Fibroblast of pulmonary artery (primary cell): ENCODE measurements around the gene ABO.
"Not testable (repeated sequence)": the region's sequence is repeated elsewhere in the genome, so short reads cannot be mapped to it uniquely, and the experiment has no call there.

Experiments
- DNase-seq: peaks from one replicate; pipeline ENCODE4 v3.0.0-alpha.2; 2010; ENCODE audit warnings: low read depth
- H3K4me3 ChIP-seq: replicated peaks from 2 replicates; pipeline ENCODE4 v1.5.1; 2011; ENCODE audit warnings: low read depth, mild to moderate bottlenecking, control low read depth, low read length, moderate library complexity
- TF ChIP-seq, protein P1 (sequence below): IDR thresholded peaks from 2 replicates; pipeline ENCODE4 v1.5.1; 2011; ENCODE audit warnings: mild to moderate bottlenecking, control low read depth, low read length, inconsistent platforms; ENCODE audit errors: missing control alignments

The ABO gene

DNA sequence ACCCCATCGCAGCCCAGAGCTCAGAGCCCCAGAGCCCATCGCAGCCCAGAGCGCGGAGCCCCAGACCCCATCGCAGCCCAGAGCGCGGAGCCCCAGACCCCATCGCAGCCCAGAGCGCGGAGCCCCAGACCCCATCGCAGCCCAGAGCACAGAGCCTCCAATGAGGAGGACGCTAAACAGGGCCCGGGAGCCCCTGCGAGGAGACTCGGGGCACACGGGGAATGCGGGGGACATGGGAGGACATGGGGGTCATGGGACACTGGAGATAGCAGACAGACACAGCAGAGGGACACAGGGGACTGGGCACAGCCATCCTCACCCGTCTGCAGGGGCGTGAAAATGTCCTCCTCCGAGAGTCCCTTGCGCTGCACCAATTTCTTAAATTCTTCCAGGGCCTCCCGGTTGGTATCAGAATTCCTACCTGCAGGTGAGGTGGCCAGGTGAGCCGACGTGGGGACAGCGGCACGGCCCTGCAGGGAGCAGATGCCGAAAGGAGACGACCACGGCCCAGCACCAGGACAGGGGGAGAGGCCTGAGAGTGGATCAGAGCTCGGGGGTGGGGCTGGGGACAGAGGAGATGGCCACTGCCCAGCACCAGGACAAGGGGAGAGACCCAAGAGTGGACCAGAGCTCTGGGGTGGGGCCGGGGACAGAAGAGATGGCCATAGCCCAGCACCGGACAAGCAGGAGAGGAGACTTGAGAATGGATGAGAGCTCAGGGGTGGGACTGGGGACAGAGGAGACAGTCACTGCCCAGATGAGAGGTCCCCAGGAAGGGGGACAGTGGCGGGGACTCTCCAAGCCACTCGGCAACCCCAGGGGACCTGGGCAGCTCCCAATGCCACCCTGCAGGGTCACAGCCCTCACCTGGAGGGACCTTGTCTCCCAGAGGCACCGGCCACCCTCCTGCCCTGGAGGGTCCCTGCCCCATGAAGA lies 68.7 kb downstream of the ABO start:
- TF ChIP-seq, protein P1, sequence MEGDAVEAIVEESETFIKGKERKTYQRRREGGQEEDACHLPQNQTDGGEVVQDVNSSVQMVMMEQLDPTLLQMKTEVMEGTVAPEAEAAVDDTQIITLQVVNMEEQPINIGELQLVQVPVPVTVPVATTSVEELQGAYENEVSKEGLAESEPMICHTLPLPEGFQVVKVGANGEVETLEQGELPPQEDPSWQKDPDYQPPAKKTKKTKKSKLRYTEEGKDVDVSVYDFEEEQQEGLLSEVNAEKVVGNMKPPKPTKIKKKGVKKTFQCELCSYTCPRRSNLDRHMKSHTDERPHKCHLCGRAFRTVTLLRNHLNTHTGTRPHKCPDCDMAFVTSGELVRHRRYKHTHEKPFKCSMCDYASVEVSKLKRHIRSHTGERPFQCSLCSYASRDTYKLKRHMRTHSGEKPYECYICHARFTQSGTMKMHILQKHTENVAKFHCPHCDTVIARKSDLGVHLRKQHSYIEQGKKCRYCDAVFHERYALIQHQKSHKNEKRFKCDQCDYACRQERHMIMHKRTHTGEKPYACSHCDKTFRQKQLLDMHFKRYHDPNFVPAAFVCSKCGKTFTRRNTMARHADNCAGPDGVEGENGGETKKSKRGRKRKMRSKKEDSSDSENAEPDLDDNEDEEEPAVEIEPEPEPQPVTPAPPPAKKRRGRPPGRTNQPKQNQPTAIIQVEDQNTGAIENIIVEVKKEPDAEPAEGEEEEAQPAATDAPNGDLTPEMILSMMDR: no peak
- H3K4me3 ChIP-seq: no peak overlapping the region
- no peak for DNase-seq

DNA sequence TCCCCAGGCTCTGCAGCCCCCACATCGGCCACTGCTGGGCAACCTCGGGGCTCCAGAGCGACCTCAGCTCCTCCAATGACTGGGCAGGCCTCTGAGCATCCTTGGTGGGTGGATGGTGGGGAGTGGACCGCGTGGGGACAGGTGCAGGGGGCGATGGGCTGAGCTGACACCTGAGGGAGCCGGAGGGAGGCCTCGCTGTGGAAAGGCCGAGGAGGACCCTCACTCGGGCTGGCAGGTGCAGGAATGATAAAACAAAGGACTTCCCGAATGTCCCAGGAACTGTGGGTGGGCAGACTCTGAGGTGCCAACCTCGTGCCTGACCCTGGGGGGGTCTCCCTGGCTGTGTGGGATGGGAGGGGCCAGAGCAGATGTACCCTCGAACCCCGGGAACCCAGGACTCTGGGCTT lies 69.5 kb downstream of the ABO start:
- not testable (repeated sequence) for DNase-seq, H3K4me3 ChIP-seq
